HepG2 (cell line): ENCODE measurements around the gene LPO. TPM values are rescaled to one million over a fixed set of nuclear protein-coding genes. Genes with fewer than 3 reads are reported as not detected.

Source experiments
- AFF4 ChIP-seq: sonication (generic); formaldehyde crosslinking; IDR thresholded peaks from 2 replicates; pipeline ENCODE4 v1.4.0; 2020; ENCODE audit warnings: missing genetic modification reagents
- EED ChIP-seq: sonication (generic); formaldehyde crosslinking; IDR thresholded peaks from 2 replicates; pipeline ENCODE4 v1.5.0; 2020; ENCODE audit warnings: mild to moderate bottlenecking, missing genetic modification reagents
- MEF2D ChIP-seq: sonication (generic); formaldehyde crosslinking; IDR thresholded peaks from 2 replicates; pipeline ENCODE4 v1.5.1; 2020; ENCODE audit warnings: mild to moderate bottlenecking, missing genetic modification reagents
- MEIS2 ChIP-seq: sonication (generic); formaldehyde crosslinking; IDR thresholded peaks from 2 replicates; pipeline ENCODE4 v1.9.0; 2021; ENCODE audit warnings: mild to moderate bottlenecking, missing genetic modification reagents
- NCOA2 ChIP-seq: sonication (generic); formaldehyde crosslinking; IDR thresholded peaks from 2 replicates; pipeline ENCODE4 v1.8.0; 2022; ENCODE audit warnings: inconsistent platforms
- PREB ChIP-seq: sonication (generic); formaldehyde crosslinking; IDR thresholded peaks from 2 replicates; pipeline ENCODE4 v1.4.0; 2020; ENCODE audit warnings: missing genetic modification reagents
- RXRA ChIP-seq: sonication (generic); formaldehyde crosslinking; IDR thresholded peaks from 2 replicates; pipeline ENCODE4 v1.5.1; 2020; ENCODE audit warnings: missing genetic modification reagents
- SMC3 ChIP-seq: IDR thresholded peaks from 2 replicates; pipeline ENCODE4 v1.6.1; 2011; ENCODE audit warnings: low read length, improper control_type of control experiment
- SRF ChIP-seq: IDR thresholded peaks from 2 replicates; pipeline ENCODE4 v1.6.1; 2011; ENCODE audit warnings: mild to moderate bottlenecking, low read depth, low read length, moderate library complexity
- THAP7 ChIP-seq: sonication (generic); formaldehyde crosslinking; IDR thresholded peaks from 2 replicates; pipeline ENCODE4 v1.8.1; 2023; ENCODE audit warnings: mild to moderate bottlenecking, missing genetic modification reagents
- TRIM24 ChIP-seq: sonication (generic); formaldehyde crosslinking; IDR thresholded peaks from 2 replicates; pipeline ENCODE4 v1.8.0; 2022; ENCODE audit warnings: mild to moderate bottlenecking, missing genetic modification reagents
- ZNF138 ChIP-seq: sonication (generic); formaldehyde crosslinking; IDR thresholded peaks from 2 replicates; pipeline ENCODE4 v1.5.0; 2020; ENCODE audit warnings: mild to moderate bottlenecking, low read depth, missing genetic modification reagents
- ZNF20 ChIP-seq: sonication (generic); formaldehyde crosslinking; IDR thresholded peaks from 2 replicates; pipeline ENCODE4 v1.4.0; 2020; ENCODE audit warnings: mild to moderate bottlenecking, moderate library complexity, missing genetic modification reagents
- ZNF615 ChIP-seq: sonication (generic); formaldehyde crosslinking; IDR thresholded peaks from 2 replicates; pipeline ENCODE4 v1.5.0; 2020; ENCODE audit warnings: mild to moderate bottlenecking, missing genetic modification reagents, borderline replicate concordance
- polyA plus RNA-seq, 8 experiments: library from polyadenylated mRNA; depleted of rRNA in 3 of 8; stranded (reverse) in 7 of 8; unstranded in 1 of 8; fragments of >200 nt; fragmentation: Illumina TruSeq in 4 of 8; extraction: Trizol in 4 of 8; gene quantifications; 2 replicates each; pipeline versions ENCODE4 v1.2.1 to v1.2.3, GENCODE V29; 2011 to 2016; ENCODE audit warnings: low read depth in 4 of 8, missing spikeins in 1 of 8, mixed read lengths in 1 of 8; ENCODE audit not compliant: insufficient read depth in 1 of 8
- total RNA-seq, 5 experiments: library from RNA; depleted of rRNA; stranded (reverse); fragments of >200 nt; fragmentation: Illumina TruSeq; extraction: Trizol; gene quantifications; 2 replicates each; pipeline ENCODE4 v1.2.3, GENCODE V29; 2016; ENCODE audit warnings: low read depth in 1 of 5
- TF ChIP-seq, protein P1 (sequence below): sonication (generic); formaldehyde crosslinking; IDR thresholded peaks from 2 replicates; pipeline ENCODE4 v1.9.0; 2022; ENCODE audit warnings: low read depth, missing genetic modification reagents
- TF ChIP-seq, protein P2 (sequence below): sonication (generic); formaldehyde crosslinking; IDR thresholded peaks from 2 replicates; pipeline ENCODE4 v1.4.0; 2020; ENCODE audit warnings: missing genetic modification reagents, borderline replicate concordance
- TF ChIP-seq, protein P3 (sequence below): sonication (generic); formaldehyde crosslinking; IDR thresholded peaks from 2 replicates; pipeline ENCODE4 v1.4.0; 2020; ENCODE audit warnings: missing genetic modification reagents
- TF ChIP-seq, protein P4 (sequence below): IDR thresholded peaks from 2 replicates; pipeline ENCODE4 v1.6.1; 2016

LPO gene
- total and polyA plus RNA-seq, 2 of the 13 experiments (the other 11 are each of a cell fraction or from before 2014, with no cell fraction given) = not detected

GRCh38 chr17:58249270-58250133 lies 11.1 kb downstream of the LPO start (continued):
- TF ChIP-seq AFF4 = no peak
- TF ChIP-seq RXRA = peak; percentile 52; the same call in 1 of the 2 replicates
- peak; percentile 74; the same call in 1 of the 2 replicates for TF ChIP-seq MEF2D (CRISPR knock-in tag)
- no peak for TF ChIP-seq PREB
- TF ChIP-seq ZNF615 (CRISPR knock-in tag) = no peak
- 0 out of 2 replicates have a peak, but pooled peaks have one; percentile 70 for TF ChIP-seq ZNF138
- TF ChIP-seq ZNF20 (CRISPR knock-in tag) = no peak
- TF ChIP-seq, protein P1, sequence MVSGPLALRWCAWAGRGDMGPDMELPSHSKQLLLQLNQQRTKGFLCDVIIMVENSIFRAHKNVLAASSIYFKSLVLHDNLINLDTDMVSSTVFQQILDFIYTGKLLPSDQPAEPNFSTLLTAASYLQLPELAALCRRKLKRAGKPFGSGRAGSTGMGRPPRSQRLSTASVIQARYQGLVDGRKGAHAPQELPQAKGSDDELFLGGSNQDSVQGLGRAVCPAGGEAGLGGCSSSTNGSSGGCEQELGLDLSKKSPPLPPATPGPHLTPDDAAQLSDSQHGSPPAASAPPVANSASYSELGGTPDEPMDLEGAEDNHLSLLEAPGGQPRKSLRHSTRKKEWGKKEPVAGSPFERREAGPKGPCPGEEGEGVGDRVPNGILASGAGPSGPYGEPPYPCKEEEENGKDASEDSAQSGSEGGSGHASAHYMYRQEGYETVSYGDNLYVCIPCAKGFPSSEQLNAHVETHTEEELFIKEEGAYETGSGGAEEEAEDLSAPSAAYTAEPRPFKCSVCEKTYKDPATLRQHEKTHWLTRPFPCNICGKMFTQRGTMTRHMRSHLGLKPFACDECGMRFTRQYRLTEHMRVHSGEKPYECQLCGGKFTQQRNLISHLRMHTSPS = no peak
- TF ChIP-seq SMC3 = no peak
- TF ChIP-seq THAP7 = peak; percentile 62; the same call in 1 of the 2 replicates
- TF ChIP-seq, protein P2, sequence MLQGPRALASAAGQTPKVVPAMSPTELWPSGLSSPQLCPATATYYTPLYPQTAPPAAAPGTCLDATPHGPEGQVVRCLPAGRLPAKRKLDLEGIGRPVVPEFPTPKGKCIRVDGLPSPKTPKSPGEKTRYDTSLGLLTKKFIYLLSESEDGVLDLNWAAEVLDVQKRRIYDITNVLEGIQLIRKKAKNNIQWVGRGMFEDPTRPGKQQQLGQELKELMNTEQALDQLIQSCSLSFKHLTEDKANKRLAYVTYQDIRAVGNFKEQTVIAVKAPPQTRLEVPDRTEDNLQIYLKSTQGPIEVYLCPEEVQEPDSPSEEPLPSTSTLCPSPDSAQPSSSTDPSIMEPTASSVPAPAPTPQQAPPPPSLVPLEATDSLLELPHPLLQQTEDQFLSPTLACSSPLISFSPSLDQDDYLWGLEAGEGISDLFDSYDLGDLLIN (CRISPR knock-in tag) = no peak
- TF ChIP-seq, protein P3, sequence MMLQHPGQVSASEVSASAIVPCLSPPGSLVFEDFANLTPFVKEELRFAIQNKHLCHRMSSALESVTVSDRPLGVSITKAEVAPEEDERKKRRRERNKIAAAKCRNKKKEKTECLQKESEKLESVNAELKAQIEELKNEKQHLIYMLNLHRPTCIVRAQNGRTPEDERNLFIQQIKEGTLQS (CRISPR knock-in tag) = 0 out of 2 replicates have a peak, but pooled peaks have one; percentile 34
- TF ChIP-seq SRF = no peak
- TF ChIP-seq EED (CRISPR knock-in tag) = peak; percentile 78; the same call in 1 of the 2 replicates
- TF ChIP-seq NCOA2 (CRISPR knock-in tag) = peak; percentile 53; the same call in 1 of the 2 replicates
- peak; percentile 82; the same call in 1 of the 2 replicates for TF ChIP-seq MEIS2 (CRISPR knock-in tag)
- TF ChIP-seq TRIM24 (CRISPR knock-in tag) = no peak
- TF ChIP-seq, protein P4, sequence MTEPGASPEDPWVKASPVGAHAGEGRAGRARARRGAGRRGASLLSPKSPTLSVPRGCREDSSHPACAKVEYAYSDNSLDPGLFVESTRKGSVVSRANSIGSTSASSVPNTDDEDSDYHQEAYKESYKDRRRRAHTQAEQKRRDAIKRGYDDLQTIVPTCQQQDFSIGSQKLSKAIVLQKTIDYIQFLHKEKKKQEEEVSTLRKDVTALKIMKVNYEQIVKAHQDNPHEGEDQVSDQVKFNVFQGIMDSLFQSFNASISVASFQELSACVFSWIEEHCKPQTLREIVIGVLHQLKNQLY (CRISPR knock-in tag) = peak; percentile 96
